WERI-Rb-1 (cell line): ENCODE data around the gene DIAPH3.
A peak's percentile ranks its signal among the peaks of the same experiment; 100 is the strongest.

ENCODE experiments used
- DNase-seq: peaks from one replicate; pipeline ENCODE4 v3.0.0-alpha.2; 2020
- H3K27ac ChIP-seq: fragments of 250-450 bp; sonication (Bioruptor Pico); 2 replicates; pipeline ENCODE4 v1.5.1; 2020; ENCODE audit warnings: mild to moderate bottlenecking, moderate library complexity
- H3K27me3 ChIP-seq: fragments of 250-450 bp; sonication (Bioruptor Pico); 2 replicates; pipeline ENCODE4 v1.5.1; 2021; ENCODE audit warnings: mild to moderate bottlenecking, low read depth, moderate library complexity; ENCODE audit not compliant: insufficient read depth, severe bottlenecking
- H3K36me3 ChIP-seq: fragments of 250-450 bp; sonication (Bioruptor Pico); 2 replicates; pipeline ENCODE4 v1.5.1; 2020; ENCODE audit warnings: mild to moderate bottlenecking, moderate library complexity
- H3K4me3 ChIP-seq: 2 replicates; pipeline ENCODE4 v1.5.1; 2011; ENCODE audit warnings: low read depth, mild to moderate bottlenecking, control low read depth, low read length
- H3K9me3 ChIP-seq: fragments of 250-450 bp; sonication (Bioruptor Pico); 2 replicates; pipeline ENCODE4 v1.5.1; 2021; ENCODE audit warnings: mild to moderate bottlenecking, moderate library complexity; ENCODE audit not compliant: severe bottlenecking
- TF ChIP-seq, protein P1 (sequence below): IDR thresholded peaks from 2 replicates; pipeline ENCODE4 v1.5.1; 2011; ENCODE audit warnings: low read depth, mild to moderate bottlenecking, control low read depth, inconsistent platforms, low read length

The DIAPH3 gene

DNA sequence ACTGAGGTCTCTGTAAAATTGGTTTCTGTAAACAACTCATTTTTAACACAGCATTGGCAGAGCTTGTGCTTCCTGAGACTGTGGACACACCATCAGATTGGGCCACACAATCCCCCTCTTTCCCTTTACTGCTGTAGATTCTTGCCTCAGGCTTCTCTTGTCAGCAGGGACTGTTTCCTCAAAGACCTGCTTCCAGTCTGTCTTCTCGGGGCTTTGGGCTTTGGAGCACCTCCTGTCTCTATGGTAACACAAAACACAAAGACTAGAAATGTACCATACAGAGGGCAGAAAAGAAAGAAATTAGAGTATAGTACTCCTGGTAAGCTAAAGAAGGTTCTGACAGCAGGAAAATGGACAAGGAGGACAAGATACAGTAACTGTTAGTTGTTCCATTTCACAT, 484.5 kb downstream of the DIAPH3 start:
- TF ChIP-seq, protein P1, sequence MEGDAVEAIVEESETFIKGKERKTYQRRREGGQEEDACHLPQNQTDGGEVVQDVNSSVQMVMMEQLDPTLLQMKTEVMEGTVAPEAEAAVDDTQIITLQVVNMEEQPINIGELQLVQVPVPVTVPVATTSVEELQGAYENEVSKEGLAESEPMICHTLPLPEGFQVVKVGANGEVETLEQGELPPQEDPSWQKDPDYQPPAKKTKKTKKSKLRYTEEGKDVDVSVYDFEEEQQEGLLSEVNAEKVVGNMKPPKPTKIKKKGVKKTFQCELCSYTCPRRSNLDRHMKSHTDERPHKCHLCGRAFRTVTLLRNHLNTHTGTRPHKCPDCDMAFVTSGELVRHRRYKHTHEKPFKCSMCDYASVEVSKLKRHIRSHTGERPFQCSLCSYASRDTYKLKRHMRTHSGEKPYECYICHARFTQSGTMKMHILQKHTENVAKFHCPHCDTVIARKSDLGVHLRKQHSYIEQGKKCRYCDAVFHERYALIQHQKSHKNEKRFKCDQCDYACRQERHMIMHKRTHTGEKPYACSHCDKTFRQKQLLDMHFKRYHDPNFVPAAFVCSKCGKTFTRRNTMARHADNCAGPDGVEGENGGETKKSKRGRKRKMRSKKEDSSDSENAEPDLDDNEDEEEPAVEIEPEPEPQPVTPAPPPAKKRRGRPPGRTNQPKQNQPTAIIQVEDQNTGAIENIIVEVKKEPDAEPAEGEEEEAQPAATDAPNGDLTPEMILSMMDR: no peak
- H3K9me3 ChIP-seq: no peaks in the 10 kb centered on the region
- no peaks in the 10 kb centered on the region for H3K27me3 ChIP-seq
- no peak for DNase-seq
- H3K36me3 ChIP-seq: no peaks in the 10 kb centered on the region
- H3K4me3 ChIP-seq: no peak overlapping the region
- no peak overlapping the region for H3K27ac ChIP-seq

DNA sequence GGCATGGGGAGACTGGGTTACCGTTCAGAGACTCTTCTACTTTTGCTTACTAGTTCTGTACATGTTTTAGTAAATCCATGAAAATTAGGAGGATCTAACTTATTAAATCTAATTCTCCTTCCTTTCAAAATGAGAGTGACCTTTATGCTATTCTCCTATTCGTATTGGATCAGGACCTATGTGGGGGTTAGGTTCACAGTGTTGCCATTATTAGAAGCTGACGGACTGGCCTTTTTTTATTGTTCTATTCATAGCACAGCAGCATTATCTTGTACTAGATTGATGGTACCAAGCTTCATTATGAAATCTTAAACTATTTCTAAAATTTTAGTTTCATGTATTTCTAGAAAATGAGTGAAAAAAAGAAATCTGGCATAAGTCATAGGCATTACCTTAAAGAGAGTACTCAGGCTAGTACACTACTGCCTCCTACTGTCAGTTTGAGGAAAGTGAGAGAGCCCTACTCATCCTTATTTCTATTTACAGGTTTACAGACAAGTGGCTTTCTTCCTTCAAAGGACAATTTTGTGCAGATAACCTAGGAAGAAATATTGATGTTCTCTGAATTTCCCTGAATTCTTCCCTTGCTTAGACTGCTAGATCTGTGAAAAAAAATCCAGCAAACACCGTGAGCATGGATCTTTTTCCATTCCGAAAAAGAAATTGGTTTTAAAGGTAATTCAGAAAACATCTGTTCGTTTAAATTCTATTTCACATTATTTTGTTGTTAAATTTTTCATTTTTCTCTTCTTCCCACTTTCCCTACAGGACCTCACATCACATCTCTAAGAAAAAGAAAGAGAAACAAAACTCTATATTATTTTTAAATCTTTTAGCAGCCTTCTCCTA, 485.5 kb downstream of the DIAPH3 start:
- Histone ChIP-seq H3K27me3 (no peaks in the 10 kb centered on the region), H3K36me3 (no peaks in the 10 kb centered on the region), H3K27ac (no peak overlapping the region), H3K4me3 (no peak overlapping the region), H3K9me3 (no peaks in the 10 kb centered on the region)
- DNase-seq: no peak
- TF ChIP-seq, protein P1: peak; percentile 51

DNA sequence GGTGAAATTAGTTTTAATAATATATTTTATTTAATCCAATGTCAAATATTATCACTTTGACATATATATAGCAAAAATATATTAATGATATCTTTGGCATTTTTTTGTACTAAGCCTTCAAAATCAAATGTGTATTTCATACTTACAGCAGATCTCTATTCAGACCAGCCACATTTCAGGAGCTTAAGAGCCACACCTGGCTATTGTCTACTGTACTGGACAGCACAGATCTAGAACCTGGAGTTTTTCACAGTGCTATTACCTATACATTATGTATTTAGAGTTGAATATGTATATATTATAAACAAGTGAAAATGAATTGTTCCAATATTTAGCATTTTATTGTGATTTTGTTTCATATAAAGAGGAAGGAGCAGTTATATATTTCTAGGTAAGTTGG, 486.3 kb downstream of the DIAPH3 start:
- no peak for DNase-seq
- H3K9me3 ChIP-seq: no peaks in the 10 kb centered on the region
- no peaks in the 10 kb centered on the region for H3K36me3 ChIP-seq
- H3K27ac ChIP-seq: no peak overlapping the region
- no peaks in the 10 kb centered on the region for H3K27me3 ChIP-seq
- no peak overlapping the region for H3K4me3 ChIP-seq
- TF ChIP-seq, protein P1: no peak

DNA sequence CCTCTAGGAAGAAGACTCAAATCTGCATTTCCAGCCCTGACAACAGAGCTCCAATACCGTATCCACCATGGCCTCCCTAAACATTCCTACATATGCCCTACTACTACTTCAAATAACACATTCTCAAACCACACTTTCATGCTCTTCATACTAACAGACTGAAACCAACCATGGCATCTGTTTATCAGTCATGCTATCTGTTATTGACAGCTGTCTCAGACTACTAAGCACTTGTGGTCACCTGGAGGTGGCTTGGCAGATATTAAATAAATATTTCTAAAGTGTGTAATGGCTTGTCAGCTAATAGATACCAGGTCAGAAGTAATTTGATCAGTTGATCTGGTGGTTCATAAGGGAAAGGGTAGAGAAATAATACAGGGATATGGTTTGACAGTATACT, 489.1 kb downstream of the DIAPH3 start:
- H3K4me3 ChIP-seq: no peak overlapping the region
- TF ChIP-seq, protein P1: no peak
- H3K36me3 ChIP-seq: no peaks in the 10 kb centered on the region
- H3K27ac ChIP-seq: no peak overlapping the region
- no peaks in the 10 kb centered on the region for H3K27me3 ChIP-seq
- H3K9me3 ChIP-seq: no peaks in the 10 kb centered on the region
- no peak for DNase-seq

DNA sequence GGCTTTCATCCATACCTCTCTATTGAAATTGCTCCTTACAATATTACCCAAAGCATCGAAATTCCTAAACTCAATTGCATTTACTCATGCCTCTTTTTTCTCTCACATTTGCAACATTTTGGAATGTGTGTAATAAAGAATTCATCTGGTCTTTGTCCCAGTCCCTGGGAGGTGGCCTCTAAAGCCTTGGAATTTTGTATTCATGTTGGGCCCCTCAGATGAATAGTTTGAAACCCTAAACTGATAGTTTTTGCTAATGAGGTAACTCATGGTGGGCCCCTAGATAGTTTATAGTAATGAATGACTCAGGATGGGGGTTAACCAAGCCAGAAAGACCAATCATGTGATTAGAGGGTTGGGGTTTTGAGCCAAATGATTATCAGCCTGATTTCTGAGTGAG, 490.4 kb downstream of the DIAPH3 start:
- DNase-seq: no peak
- no peaks in the 10 kb centered on the region for H3K27me3 ChIP-seq
- no peaks in the 10 kb centered on the region for H3K36me3 ChIP-seq
- no peaks in the 10 kb centered on the region for H3K9me3 ChIP-seq
- no peak overlapping the region for H3K27ac ChIP-seq
- H3K4me3 ChIP-seq: no peak overlapping the region
- TF ChIP-seq, protein P1: no peak

DNA sequence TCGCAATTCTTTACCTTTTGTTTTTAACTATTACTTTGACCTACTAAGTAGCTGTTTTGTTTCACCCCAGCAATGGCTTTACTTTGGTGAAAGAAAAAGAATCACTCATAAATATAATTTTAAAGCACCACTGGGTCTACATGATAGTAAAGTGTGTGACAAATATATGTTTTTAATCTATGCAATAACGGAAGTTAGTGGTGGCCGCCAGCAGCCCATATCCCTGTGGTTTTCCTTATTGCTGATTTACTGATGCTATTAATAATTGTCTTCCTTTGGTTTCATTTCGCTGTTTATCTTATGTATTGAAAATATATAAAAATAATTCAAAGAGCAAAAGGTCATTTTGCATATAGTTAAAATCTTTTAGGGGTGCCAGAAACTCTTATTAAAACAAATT, 491.3 kb downstream of the DIAPH3 start:
- DNase-seq: no peak
- Histone ChIP-seq H3K27me3 (no peaks in the 10 kb centered on the region), H3K27ac (no peak overlapping the region), H3K36me3 (no peaks in the 10 kb centered on the region), H3K4me3 (no peak overlapping the region), H3K9me3 (no peaks in the 10 kb centered on the region)
- TF ChIP-seq, protein P1: no peak
